ENCODE measurements around the gene ZNF444.

- TF ChIP-seq CTCF (IDR thresholded peaks at IDR 0.05) = peak in 1 of 6 experiments; percentile 13
- TF ChIP-seq POLR2A (IDR thresholded peaks at IDR 0.05) = peak in 1 of 4 donors; percentile 49
These were observed at the start of gene ZNF444 for GRCh38 chr19:56140583-56141416.

Measured in esophagus squamous epithelium (tissue), 4 donors.